Measurements from ENCODE around the gene EFHB.
"Not testable (repeated sequence)": the region's sequence is repeated elsewhere in the genome, so short reads cannot be mapped to it uniquely, and the experiment has no call there.

The EFHB gene

GRCh38 chr3:19931180-19931692 lies 2.8 kb downstream of the EFHB start:
- DNase-seq: no peak

DNA sequence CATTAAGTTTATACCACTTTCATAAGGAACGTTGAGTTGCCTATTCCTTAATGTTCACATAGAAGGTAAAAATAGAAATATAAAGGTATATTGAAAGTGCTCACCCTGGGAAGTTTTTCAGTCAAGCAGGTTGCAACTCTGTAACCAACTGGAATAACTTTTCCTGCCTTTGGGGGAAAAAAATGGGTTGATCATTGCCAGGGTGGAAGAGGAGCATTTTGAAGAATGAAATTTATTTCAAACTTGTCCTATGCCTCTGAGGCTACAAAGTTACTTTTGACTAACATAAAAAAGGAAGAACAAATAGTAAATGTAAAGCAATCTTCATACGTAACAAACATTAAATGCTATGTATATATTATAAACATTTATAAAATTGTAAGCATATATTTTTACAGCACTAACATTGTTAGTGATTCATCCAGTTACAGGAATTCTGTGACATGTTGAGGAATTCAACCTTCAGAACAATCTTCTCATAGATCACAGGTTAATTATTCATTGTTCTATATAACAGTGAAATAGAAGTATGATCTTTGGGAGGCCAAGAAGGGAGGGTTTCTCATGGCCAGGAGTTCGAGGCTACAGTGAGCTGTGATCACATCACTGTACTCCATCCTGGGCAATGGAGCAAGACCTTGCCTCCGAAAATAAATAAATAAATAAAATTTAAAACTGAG lies 13.5 kb downstream of the EFHB start:
- no peak for DNase-seq

DNA sequence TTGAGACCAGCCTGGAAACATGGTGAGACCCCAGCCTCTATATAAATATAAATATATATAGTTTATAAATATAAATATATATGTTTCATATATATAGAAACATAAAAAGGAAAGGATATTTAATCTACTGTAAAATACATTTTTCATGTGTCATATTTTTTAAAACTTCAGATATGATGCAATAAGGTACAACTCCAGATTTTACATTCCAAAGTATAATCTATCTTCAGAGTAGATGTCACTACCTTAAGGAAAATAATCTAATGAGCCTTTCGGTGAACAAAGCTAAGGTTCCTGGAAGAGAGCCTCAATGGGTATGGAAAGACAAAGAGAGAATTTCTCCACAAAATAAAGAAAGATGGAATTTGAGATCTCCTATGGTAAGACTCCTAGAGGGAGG lies 16.9 kb downstream of the EFHB start:
- no peak for DNase-seq

- no peak for DNase-seq
Measured at GRCh38 chr3:19911452-19911851, 22.6 kb downstream of the EFHB start.

- no peak for DNase-seq
Measured at GRCh38 chr3:19907523-19907922, 26.5 kb downstream of the EFHB start.

DNA sequence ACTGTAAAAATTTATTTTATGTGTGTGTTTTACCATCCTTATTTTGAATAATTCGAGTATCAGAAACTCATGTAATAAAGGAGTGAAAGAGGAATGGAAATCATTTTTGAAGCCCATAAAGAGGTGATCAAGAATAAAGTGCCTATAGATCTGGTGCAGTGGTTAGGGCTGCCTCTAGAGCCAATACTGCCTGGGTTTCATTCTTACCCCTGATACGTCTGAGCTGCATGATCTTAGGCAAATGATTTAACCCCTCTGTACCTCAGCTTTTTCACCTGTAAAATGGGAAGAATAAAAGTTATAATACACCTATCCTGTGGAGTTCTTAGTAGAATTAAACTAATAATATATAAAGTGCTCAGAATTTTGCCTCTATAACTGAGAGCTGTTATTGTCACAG lies 30.4 kb downstream of the EFHB start:
- DNase-seq: no peak

DNA sequence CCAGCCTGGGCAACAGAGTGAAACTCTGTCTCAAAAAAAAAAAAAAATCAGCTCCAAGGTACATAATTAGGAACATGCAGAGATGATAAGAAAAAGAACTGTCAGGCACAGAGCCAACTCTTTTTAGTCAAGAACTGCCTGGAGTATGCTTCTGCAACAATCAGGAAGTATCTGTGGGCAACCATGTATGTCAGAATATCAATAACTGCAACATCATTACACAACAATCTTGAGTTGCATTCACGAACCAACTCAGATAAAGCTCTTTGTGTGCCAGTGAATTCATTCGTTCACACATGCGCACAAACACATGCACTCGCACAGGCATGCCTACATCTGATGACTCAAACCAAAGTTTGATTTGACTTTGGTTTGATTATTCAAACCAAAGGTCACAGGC lies 32.1 kb downstream of the EFHB start:
- DNase-seq: no peak

- DNase-seq: no peak
Measured at GRCh38 chr3:19901337-19901736, 32.7 kb downstream of the EFHB start.

- DNase-seq: not testable (repeated sequence)
Measured at GRCh38 chr3:19899833-19900232, 34.2 kb downstream of the EFHB start.

DNA sequence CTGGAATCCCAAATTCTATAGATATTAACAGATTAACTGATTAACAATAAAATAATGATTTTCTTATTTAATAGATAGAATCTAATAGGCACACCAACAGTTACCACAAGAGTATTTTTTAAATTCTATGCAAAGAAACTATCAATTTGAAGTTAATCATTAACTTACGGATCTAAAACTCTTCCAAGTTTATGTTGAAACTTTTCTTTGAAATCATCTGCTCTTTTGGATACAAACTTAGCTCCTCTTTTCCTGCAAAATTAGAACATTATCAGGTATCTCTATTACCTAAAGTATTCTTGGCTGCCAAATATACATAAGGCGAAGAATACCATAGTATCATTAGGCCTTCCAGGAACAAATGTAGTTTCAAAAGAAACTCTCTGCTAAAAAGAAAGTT lies 34.8 kb downstream of the EFHB start:
- DNase-seq: no peak

GRCh38 chr3:19898721-19899120 lies 35.3 kb downstream of the EFHB start:
- DNase-seq: no peak

GRCh38 chr3:19891740-19892139 lies 42.3 kb downstream of the EFHB start:
- DNase-seq: no peak

- DNase-seq: no peak
Measured at GRCh38 chr3:19888428-19889152, 45.4 kb downstream of the EFHB start.

GRCh38 chr3:19887122-19887521 lies 46.9 kb downstream of the EFHB start:
- not testable (repeated sequence) for DNase-seq

DNA sequence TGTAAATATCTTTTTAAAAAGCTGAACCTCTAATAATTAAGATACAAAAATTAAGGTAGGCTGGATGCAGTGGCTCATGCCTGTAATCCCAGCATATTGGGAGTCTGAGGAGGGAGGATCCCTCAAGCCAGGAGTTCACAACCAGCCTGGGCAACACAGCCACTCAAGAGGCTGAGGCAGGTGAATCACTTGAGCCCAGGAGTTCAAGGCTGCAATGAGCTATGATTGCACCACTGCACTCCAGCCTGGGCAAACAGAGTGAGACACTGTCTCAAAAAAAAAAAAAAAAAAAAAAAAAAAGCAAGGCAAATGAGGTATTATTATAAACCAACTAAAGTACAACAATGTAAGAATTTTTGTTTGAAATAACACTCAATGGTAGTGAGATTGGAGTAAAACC lies 47.6 kb downstream of the EFHB start:
- no peak for DNase-seq

- DNase-seq: peak; percentile 21
Measured at GRCh38 chr3:19885468-19885867, 48.5 kb downstream of the EFHB start.

DNA sequence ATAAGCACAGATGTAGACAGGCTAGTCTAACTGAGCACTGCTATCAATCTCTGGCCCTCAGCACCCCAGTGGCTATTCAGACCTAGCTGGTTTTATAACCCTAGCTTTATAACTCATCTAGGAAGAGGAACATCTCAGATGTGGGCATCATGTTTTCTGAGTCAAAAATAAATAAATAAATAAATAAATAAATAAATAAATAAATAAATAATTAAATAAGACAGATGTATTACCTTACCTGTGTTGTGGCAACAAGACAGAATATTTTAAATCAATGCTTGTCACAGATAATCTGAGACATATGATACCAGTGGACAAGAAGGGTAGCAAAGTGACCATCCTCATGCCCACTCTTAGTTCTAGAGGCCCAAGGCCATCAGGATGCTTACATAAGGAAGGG lies 52.2 kb downstream of the EFHB start:
- DNase-seq: no peak

GRCh38 chr3:19881036-19881435 lies 53.0 kb downstream of the EFHB start:
- no peak for DNase-seq

DNA sequence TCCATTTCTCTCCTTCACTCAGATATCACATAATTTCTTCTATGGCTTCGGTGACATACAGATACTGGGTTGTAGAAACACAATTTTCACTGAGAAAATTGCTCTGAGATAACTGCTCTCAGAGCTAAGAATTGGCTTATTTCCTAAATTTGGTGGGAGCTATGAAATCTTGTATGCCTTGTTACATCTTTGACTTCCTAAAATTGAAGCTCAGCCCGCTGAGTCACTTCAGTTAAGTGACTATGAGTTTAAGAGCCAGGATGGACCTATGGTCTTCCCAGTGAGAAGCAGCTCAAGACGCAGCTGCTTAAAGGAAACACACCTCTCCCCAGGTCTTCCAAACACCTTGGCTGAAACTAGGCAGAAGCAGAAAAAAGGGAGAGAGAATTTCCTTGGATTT lies 56.4 kb downstream of the EFHB start:
- no peak for DNase-seq

- DNase-seq: peak; percentile 45
Measured at GRCh38 chr3:19866751-19867347, 67.2 kb downstream of the EFHB start.

DNA sequence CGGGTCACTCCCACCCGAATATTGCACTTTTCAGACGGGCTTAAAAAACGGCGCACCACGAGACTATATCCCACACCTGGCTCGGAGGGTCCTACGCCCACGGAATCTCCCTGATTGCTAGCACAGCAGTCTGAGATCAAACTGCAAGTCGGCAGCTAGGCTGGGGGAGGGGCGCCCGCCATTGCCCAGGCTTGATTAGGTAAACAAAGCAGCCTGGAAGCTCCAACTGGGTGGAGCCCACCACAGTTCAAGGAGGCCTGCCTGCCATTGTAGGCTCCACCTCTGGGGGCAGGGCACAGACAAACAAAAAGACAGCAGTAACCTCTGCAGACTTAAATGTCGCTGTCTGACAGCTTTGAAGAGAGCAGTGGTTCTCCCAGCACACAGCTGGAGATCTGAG lies 78.7 kb downstream of the EFHB start:
- DNase-seq: not testable (repeated sequence)

DNA sequence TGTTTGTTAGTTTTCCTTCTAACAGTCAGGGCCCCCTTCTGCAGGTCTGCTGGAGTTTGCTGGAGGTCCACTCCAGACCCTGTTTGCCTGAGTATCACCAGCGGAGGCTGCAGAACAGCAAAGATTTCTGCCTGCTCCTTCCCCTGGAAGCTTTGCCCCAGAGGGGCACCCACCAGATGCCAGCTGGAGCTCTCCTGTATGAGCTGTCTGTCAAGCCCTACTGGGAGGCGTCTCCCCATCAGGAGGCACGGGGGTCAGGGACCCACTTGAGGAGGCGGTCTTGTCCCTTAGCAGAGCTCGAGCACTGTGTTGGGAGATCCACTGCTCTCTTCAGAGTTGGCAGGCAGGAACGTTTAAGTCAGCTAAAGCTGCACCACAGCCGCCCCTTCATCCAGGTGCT lies 87.4 kb downstream of the EFHB start:
- DNase-seq: not testable (repeated sequence)
